OCI-M1 (cell line): ENCODE data around the gene MYL9.
"Not testable (repeated sequence)": the region's sequence is repeated elsewhere in the genome, so short reads cannot be mapped to it uniquely, and the experiment has no call there.

Experiments used
- DNase-seq: peaks from one replicate; lab custom pipeline; 2025; lab: John Stamatoyannopoulos, UW

The MYL9 gene

GRCh38 chr20:36549942-36550789 lies 8.8 kb downstream of the MYL9 start:
- DNase-seq, result no peak

- DNase-seq, result no peak
Observed at GRCh38 chr20:36550790-36551299, 9.5 kb downstream of the MYL9 start.

- DNase-seq, result no peak
Observed at GRCh38 chr20:36555248-36555647, 13.9 kb downstream of the MYL9 start.

DNA sequence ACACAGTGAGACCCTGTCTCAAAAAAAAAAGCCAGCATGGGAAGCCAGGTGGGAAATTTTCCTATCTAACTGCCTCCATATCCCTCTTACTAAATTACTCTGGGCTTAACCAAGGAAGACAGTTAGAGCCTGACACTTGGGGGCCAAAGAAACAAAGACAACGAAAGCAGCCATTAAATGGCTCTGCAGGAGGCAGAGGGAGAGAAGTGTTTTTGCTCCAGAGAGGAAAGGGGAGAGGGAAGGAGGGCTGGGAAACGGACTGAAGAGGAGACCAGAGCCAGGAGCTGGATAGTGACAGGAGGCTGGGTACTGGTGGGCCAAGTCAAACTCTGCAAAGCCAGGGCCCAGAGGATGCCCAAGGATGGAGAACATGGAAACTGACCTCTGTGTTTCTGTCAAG lies 21.4 kb downstream of the MYL9 start:
- no peak for DNase-seq

DNA sequence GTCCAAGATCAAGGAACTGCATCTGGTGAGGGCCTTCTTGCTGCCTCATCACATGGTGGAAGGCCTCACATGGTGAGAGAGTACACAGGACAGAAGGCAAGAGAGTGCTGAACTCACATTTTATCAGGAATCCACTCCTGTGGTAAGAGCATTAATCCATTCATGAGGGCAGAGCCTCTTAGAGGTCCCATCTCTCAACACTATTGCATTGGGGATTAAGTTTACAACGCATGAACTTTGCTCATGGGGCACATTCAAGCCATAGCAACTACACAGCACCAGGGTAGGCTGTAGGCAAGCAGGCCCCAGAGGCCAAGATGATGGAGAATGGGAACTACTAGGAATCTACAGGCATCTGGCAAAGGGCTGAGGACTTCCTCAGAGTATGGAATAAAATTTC lies 22.1 kb downstream of the MYL9 start:
- no peak for DNase-seq

GRCh38 chr20:36564078-36564725 lies 22.9 kb downstream of the MYL9 start:
- not testable (repeated sequence) for DNase-seq

- DNase-seq, result not testable (repeated sequence)
Observed at GRCh38 chr20:36564726-36565121, 23.4 kb downstream of the MYL9 start.

GRCh38 chr20:36565520-36565919 lies 24.2 kb downstream of the MYL9 start:
- DNase-seq, result no peak

GRCh38 chr20:36569847-36570429 lies 28.6 kb downstream of the MYL9 start:
- DNase-seq, result peak; percentile 33

- peak; percentile 56 for DNase-seq
Observed at GRCh38 chr20:36571564-36572504, 30.5 kb downstream of the MYL9 start.

- peak; percentile 77 for DNase-seq
Observed at GRCh38 chr20:36572701-36573102, 31.4 kb downstream of the MYL9 start.

GRCh38 chr20:36573103-36573797 lies 31.9 kb downstream of the MYL9 start, which contains the start of gene TGIF2:
TSS of gene TGIF2 (plus strand) at chr20:36573597. CDS start at chr20:36578775, 5,178 bp downstream.
- DNase-seq, result peak; percentile 89

DNA sequence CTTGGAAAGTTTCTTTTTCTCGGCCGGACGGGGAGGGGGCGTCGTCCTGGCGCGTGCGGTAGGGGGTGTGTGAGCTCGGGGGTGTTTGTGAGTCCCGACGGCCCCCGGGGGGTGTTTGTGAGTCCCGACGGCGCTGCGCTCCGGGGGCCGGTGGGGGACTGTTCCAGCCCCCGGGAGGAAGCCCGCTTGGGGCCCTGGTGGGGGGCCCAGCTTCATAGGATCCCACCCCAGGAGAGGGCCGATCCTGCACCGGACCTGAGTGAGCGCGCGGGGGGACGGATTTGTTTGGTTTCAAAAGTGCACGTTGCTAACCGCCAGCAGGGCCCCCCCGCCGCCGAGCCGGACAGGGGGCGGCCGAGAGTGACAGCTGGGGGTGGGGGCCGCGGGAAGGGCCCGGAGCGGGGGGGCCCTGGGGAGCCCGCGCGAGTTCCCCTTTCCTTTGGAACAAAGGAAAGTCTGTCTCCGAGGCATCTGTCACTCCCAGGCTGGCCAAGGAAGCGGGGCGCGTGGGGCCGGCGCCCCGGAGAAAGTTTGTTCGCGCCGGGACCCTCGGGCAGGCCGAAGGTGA lies 32.6 kb downstream of the MYL9 start:
- peak; percentile 64 for DNase-seq

DNA sequence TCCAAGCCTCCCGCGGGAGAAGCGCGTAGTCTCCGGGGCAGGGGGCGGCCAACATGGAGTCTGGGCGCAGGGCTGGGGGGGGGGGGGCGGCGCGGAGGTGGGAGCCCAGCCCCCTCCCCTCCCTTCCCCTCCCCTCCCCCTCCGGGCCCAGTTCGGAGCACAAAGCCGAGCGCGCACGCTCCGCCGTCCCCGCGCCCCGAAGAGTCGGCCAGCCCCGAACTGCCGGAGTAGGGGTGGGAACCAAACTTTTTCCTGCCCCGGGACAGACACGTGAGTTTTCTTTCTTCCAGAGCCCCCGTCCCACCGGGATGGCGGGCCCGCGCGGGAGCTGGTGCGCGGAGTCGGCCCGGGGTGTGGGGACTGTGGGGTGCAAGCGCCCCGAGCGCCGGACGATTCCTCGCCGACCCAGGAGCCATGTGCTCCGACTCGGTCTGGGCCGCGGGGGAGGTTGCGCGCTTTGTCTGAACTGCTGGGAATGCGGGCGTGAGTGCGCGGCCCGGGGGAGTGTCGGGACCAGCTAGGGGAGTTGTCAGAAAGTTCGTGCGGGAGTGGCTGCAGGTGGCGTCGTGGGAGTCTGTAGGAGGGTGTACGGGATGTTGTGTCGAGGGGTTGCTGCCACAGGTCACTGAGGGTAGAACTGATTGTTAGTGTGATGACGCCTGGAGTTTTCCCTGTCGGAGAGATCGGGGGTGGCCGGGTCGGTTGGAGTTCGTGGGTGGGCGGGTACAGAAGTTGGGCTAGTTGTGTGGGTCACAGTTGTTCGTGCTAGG lies 33.2 kb downstream of the MYL9 start:
- peak; percentile 68 for DNase-seq

- DNase-seq, result no peak
Observed at GRCh38 chr20:36576081-36576445, 34.7 kb downstream of the MYL9 start.

DNA sequence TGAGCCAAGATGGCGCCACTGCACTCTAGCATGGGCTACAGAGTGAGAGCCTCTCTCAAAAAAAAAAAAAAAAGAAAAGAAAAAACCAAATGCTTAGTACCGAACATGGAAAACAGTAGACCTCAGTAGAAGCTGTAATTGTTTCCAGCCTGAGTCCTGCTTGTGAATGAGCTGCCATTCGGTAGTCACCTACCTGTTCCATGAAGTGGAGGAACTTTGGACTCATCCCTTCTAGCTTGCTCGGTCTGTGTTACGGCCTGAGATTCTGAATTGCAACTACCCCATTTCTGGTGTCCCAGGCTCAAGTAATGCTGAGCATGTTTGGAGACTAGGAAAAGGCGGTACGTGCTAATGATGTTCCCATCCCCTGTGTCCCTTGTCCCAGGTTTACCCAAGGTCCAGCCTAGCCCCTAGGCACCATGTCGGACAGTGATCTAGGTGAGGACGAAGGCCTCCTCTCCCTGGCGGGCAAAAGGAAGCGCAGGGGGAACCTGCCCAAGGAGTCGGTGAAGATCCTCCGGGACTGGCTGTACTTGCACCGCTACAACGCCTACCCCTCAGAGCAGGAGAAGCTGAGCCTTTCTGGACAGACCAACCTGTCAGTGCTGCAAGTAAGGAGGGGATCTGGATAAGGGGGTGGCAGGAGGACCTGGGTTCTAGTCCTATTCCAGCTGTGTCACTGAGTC lies 37.2 kb downstream of the MYL9 start:
- DNase-seq, result no peak

DNA sequence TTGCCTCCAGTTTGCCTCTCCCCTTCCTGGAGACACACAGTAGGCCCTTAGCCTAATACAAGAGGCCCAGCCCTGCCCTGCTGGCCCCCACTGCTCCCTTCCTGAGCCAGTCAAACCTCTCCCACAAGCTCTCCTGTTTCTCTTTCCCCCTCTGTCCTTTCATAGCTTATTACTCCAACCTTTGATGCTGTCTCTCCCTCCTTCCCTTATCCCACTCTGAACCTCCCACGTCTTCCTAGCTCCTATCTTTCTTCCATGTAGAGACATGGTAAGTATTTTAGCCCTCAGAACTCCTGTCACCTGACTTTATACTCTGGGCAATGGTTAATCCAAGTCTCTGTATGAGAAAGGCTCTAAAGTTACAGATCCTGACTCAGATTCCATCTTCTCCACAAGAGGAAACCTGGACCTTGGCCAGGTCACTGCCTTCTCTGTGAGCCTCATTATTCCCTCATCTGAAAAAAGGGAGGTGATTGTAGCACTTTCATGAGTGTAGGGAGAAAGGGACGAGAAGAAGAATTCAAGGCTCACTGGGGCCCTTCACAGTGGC lies 38.8 kb downstream of the MYL9 start:
- DNase-seq, result no peak

GRCh38 chr20:36582322-36582721 lies 41.0 kb downstream of the MYL9 start:
- no peak for DNase-seq

GRCh38 chr20:36582821-36583220 lies 41.5 kb downstream of the MYL9 start:
- no peak for DNase-seq
